CD8-positive, alpha-beta memory T cell (primary cell): ENCODE measurements around the gene KIAA1191. TPM values are rescaled to one million over a fixed set of nuclear protein-coding genes. Genes with fewer than 3 reads are reported as not detected.

Source experiments
- CTCF ChIA-PET: fragments of 350-600 bp; sonication (Branson Sonifier 250); formaldehyde crosslinking; loops from one replicate; lab custom pipeline; 2021; ENCODE audit warnings: antibody characterized with exemption; lab: Charles Lee
- POLR2A ChIA-PET: fragments of 350-600 bp; sonication (Branson Sonifier 250); formaldehyde crosslinking; loops from one replicate; lab custom pipeline; 2021; ENCODE audit warnings: antibody characterized with exemption; lab: Charles Lee
- DNase-seq, 5 donors: peaks; one replicate each; pipeline versions ENCODE4 v3.0.0 to v3.0.0-alpha.2; 2020 to 2022; ENCODE audit warnings: mixed read lengths in 1 of 5
- H3K27ac ChIP-seq: one replicate; pipeline ENCODE4 v1.7.0; 2013; ENCODE audit warnings: low read depth, mild to moderate bottlenecking, low read length, moderate library complexity
- H3K27me3 ChIP-seq: 2 replicates; pipeline ENCODE4 v1.7.0; 2013; ENCODE audit warnings: low read length, mild to moderate bottlenecking; ENCODE audit not compliant: insufficient read depth, poor library complexity, severe bottlenecking
- H3K36me3 ChIP-seq: 2 replicates; pipeline ENCODE4 v1.7.0; 2013; ENCODE audit warnings: mild to moderate bottlenecking, low read length, moderate library complexity; ENCODE audit not compliant: insufficient read depth
- H3K4me1 ChIP-seq: 2 replicates; pipeline ENCODE4 v1.7.0; 2013; ENCODE audit warnings: mild to moderate bottlenecking, low read length, moderate library complexity; ENCODE audit not compliant: insufficient read depth
- H3K4me3 ChIP-seq: 2 replicates; pipeline ENCODE4 v1.7.0; 2013; ENCODE audit warnings: mild to moderate bottlenecking, low read length
- H3K9me3 ChIP-seq: 2 replicates; pipeline ENCODE4 v1.7.0; 2013; ENCODE audit warnings: mild to moderate bottlenecking, low read length
- H3K27ac Mint-ChIP-seq, 8 donors: one replicate each; pipeline ENCODE4 v1.8.0; 2020 to 2021; ENCODE audit warnings: mixed read lengths in 8 of 8, mild to moderate bottlenecking in 6 of 8, inconsistent platforms in 3 of 8, moderate library complexity in 3 of 8
- H3K27me3 Mint-ChIP-seq, 2 donors: one replicate each; pipeline ENCODE4 v1.8.0; 2020 to 2021; ENCODE audit warnings: mixed read lengths in 2 of 2, mild to moderate bottlenecking in 1 of 2, moderate library complexity in 1 of 2
- H3K36me3 Mint-ChIP-seq, 3 donors: one replicate each; pipeline ENCODE4 v1.8.0; 2020 to 2021; ENCODE audit warnings: mixed read lengths in 3 of 3, inconsistent platforms in 1 of 3, mild to moderate bottlenecking in 1 of 3
- H3K4me1 Mint-ChIP-seq, 3 donors: one replicate each; pipeline ENCODE4 v1.8.0; 2020 to 2021; ENCODE audit warnings: mixed read lengths in 3 of 3, inconsistent platforms in 1 of 3, mild to moderate bottlenecking in 1 of 3
- H3K4me3 Mint-ChIP-seq, 7 donors: one replicate each; pipeline ENCODE4 v1.8.0; 2020 to 2021; ENCODE audit warnings: mixed read lengths in 7 of 7, mild to moderate bottlenecking in 6 of 7, moderate library complexity in 4 of 7, inconsistent platforms in 2 of 7
- H3K9me3 Mint-ChIP-seq, 5 donors: one replicate each; pipeline ENCODE4 v1.8.0; 2020 to 2022; ENCODE audit warnings: mixed read lengths in 5 of 5, mild to moderate bottlenecking in 3 of 5, moderate library complexity in 2 of 5, inconsistent platforms in 1 of 5
- polyA plus RNA-seq: library from polyadenylated mRNA; unstranded; fragments of 300-500 nt; fragmentation: Illumina TruSeq; gene quantifications from one replicate; pipeline ENCODE4 v1.2.3, GENCODE V29; 2021
- total RNA-seq, 2 experiments: library from RNA; stranded (reverse); gene quantifications; one replicate each; pipeline ENCODE4 v1.2.3, GENCODE V29; 2021

Gene KIAA1191
- total and polyA plus RNA-seq, 3 experiments from 2014 or later: 35.6 to 63.6 (median 37.0) TPM

- H3K27me3 Mint-ChIP-seq: peaks cover 0 to 1% of the 10 kb centered on the region in 2 donors
- no peak overlapping the region for H3K4me3 Mint-ChIP-seq
- no peak overlapping the region for H3K4me3 ChIP-seq
- H3K4me1 ChIP-seq: no peaks in the 10 kb centered on the region
- H3K27me3 ChIP-seq: no peaks in the 10 kb centered on the region
- H3K36me3 Mint-ChIP-seq: peaks cover 5 to 61% (median 25%) of the 10 kb centered on the region in 3 donors
- no peak overlapping the region for H3K27ac ChIP-seq
- DNase-seq: no peak
- H3K9me3 Mint-ChIP-seq: no peaks in the 10 kb centered on the region
- H3K36me3 ChIP-seq: peaks cover 21% of the 10 kb centered on the region
- no peaks in the 10 kb centered on the region for H3K4me1 Mint-ChIP-seq
- ChIA-PET POLR2A (no interaction called here), CTCF (interaction anchor here (1.1 kb wide), 1 partner anchor 21 kb away, joined by 3 read pairs; no protein-coding TSS in a partner anchor)
- H3K9me3 ChIP-seq: no peaks in the 10 kb centered on the region
- peak overlapping the region in 7 of 8 donors; percentile 4 to 94 (median 40) for H3K27ac Mint-ChIP-seq
These were observed 20.0 kb downstream of the KIAA1191 start for GRCh38 chr5:176341325-176342157.

- H3K36me3 ChIP-seq: peaks cover 17% of the 10 kb centered on the region
- H3K27me3 Mint-ChIP-seq: peaks cover 0 to 1% of the 10 kb centered on the region in 2 donors
- H3K27ac ChIP-seq: no peak overlapping the region
- peaks cover 8 to 52% (median 24%) of the 10 kb centered on the region in 3 donors for H3K36me3 Mint-ChIP-seq
- H3K4me3 Mint-ChIP-seq: no peak overlapping the region
- no peak overlapping the region for H3K27ac Mint-ChIP-seq
- no peaks in the 10 kb centered on the region for H3K9me3 ChIP-seq
- no peaks in the 10 kb centered on the region for H3K4me1 ChIP-seq
- ChIA-PET CTCF (interaction anchor here (1.1 kb wide), 1 partner anchor 77 kb away, joined by 4 read pairs; no protein-coding TSS in a partner anchor), POLR2A (no interaction called here)
- H3K4me3 ChIP-seq: no peak overlapping the region
- H3K9me3 Mint-ChIP-seq: peaks cover 0 to 3% (median 0%) of the 10 kb centered on the region in 5 donors
- no peaks in the 10 kb centered on the region for H3K27me3 ChIP-seq
- no peak for DNase-seq
- H3K4me1 Mint-ChIP-seq: no peaks in the 10 kb centered on the region
These were observed 22.3 kb downstream of the KIAA1191 start for GRCh38 chr5:176339304-176339703.

GRCh38 chr5:176337913-176338312 lies 23.7 kb downstream of the KIAA1191 start:
- no peak overlapping the region for H3K4me3 ChIP-seq
- POLR2A ChIA-PET: no interaction called here
- H3K27me3 ChIP-seq: no peaks in the 10 kb centered on the region
- peaks cover 3 to 11% (median 6%) of the 10 kb centered on the region in 5 donors for H3K9me3 Mint-ChIP-seq
- peak overlapping the region in 2 of 8 donors; percentile 5 to 55 for H3K27ac Mint-ChIP-seq
- H3K36me3 ChIP-seq: peaks cover 17% of the 10 kb centered on the region
- H3K4me1 ChIP-seq: no peaks in the 10 kb centered on the region
- H3K4me3 Mint-ChIP-seq: no peak overlapping the region
- no peaks in the 10 kb centered on the region for H3K4me1 Mint-ChIP-seq
- peaks cover 0 to 1% of the 10 kb centered on the region in 2 donors for H3K27me3 Mint-ChIP-seq
- no peak overlapping the region for H3K27ac ChIP-seq
- DNase-seq: no peak
- H3K9me3 ChIP-seq: no peaks in the 10 kb centered on the region
- CTCF ChIA-PET: no interaction called here
- H3K36me3 Mint-ChIP-seq: peaks cover 16 to 51% (median 28%) of the 10 kb centered on the region in 3 donors

GRCh38 chr5:176334031-176334770 lies 27.4 kb downstream of the KIAA1191 start:
- H3K4me3 Mint-ChIP-seq: no peak overlapping the region
- H3K4me1 Mint-ChIP-seq: no peaks in the 10 kb centered on the region
- ChIA-PET CTCF (no interaction called here), POLR2A (no interaction called here)
- Histone ChIP-seq H3K4me1 (no peaks in the 10 kb centered on the region), H3K27ac (no peak overlapping the region), H3K4me3 (no peak overlapping the region), H3K9me3 (no peaks in the 10 kb centered on the region), H3K36me3 (peaks cover 17% of the 10 kb centered on the region), H3K27me3 (no peaks in the 10 kb centered on the region)
- DNase-seq: no peak
- no peak overlapping the region for H3K27ac Mint-ChIP-seq
- H3K36me3 Mint-ChIP-seq: peaks cover 19 to 48% (median 26%) of the 10 kb centered on the region in 3 donors
- H3K27me3 Mint-ChIP-seq: peaks cover 0 to 1% of the 10 kb centered on the region in 2 donors
- peaks cover 3 to 11% (median 6%) of the 10 kb centered on the region in 5 donors for H3K9me3 Mint-ChIP-seq

GRCh38 chr5:176320577-176320976 lies 41.0 kb downstream of the KIAA1191 start:
- peak overlapping the region in 1 of 8 donors; percentile 25 for H3K27ac Mint-ChIP-seq
- CTCF ChIA-PET: no interaction called here

GRCh38 chr5:176319827-176320554 lies 41.6 kb downstream of the KIAA1191 start:
- Mint-ChIP-seq H3K4me3 (no peak overlapping the region), H3K36me3 (peaks cover 3 to 58% (median 13%) of the 10 kb centered on the region in 3 donors), H3K27me3 (no peaks in the 10 kb centered on the region), H3K4me1 (no peaks in the 10 kb centered on the region), H3K27ac (no peak overlapping the region), H3K9me3 (no peaks in the 10 kb centered on the region)
- H3K4me1 ChIP-seq: no peaks in the 10 kb centered on the region
- H3K27ac ChIP-seq: no peak overlapping the region
- H3K27me3 ChIP-seq: no peaks in the 10 kb centered on the region
- ChIA-PET CTCF (no interaction called here), POLR2A (no interaction called here)
- H3K4me3 ChIP-seq: no peak overlapping the region
- H3K36me3 ChIP-seq: peaks cover 8% of the 10 kb centered on the region
- no peak for DNase-seq
- H3K9me3 ChIP-seq: no peaks in the 10 kb centered on the region

More at GRCh38 chr5:176320577-176320976, 41.0 kb downstream of the KIAA1191 start:
- no peaks in the 10 kb centered on the region for H3K9me3 ChIP-seq
- no peaks in the 10 kb centered on the region for H3K4me1 ChIP-seq
- H3K36me3 ChIP-seq: peaks cover 8% of the 10 kb centered on the region
- H3K27me3 Mint-ChIP-seq: no peaks in the 10 kb centered on the region
- H3K4me3 ChIP-seq: no peak overlapping the region
- H3K9me3 Mint-ChIP-seq: no peaks in the 10 kb centered on the region
- no peak overlapping the region for H3K4me3 Mint-ChIP-seq
- no peaks in the 10 kb centered on the region for H3K4me1 Mint-ChIP-seq
- no peak overlapping the region for H3K27ac ChIP-seq
- POLR2A ChIA-PET: no interaction called here
- no peak for DNase-seq
- peaks cover 3 to 53% (median 11%) of the 10 kb centered on the region in 3 donors for H3K36me3 Mint-ChIP-seq
- no peaks in the 10 kb centered on the region for H3K27me3 ChIP-seq

- Mint-ChIP-seq H3K4me1 (no peaks in the 10 kb centered on the region), H3K4me3 (no peak overlapping the region), H3K36me3 (peaks cover 0 to 62% (median 20%) of the 10 kb centered on the region in 3 donors), H3K27me3 (no peaks in the 10 kb centered on the region), H3K27ac (peak overlapping the region in 3 of 8 donors; percentile 14 to 50 (median 29)), H3K9me3 (no peaks in the 10 kb centered on the region)
- Histone ChIP-seq H3K27ac (no peak overlapping the region), H3K9me3 (no peaks in the 10 kb centered on the region), H3K4me1 (no peaks in the 10 kb centered on the region), H3K36me3 (peaks cover 8% of the 10 kb centered on the region), H3K27me3 (no peaks in the 10 kb centered on the region), H3K4me3 (no peak overlapping the region)
- ChIA-PET POLR2A (no interaction called here), CTCF (no interaction called here)
- DNase-seq: no peak
These were observed 43.8 kb downstream of the KIAA1191 start for GRCh38 chr5:176317534-176318374.
